IMR-90 (cell line): ENCODE measurements around the gene APMAP. TPM values are rescaled to one million over a fixed set of nuclear protein-coding genes. Genes with fewer than 3 reads are reported as not detected.
A peak's percentile ranks its signal among the peaks of the same experiment; 100 is the strongest.

ENCODE experiments used
- ATAC-seq: fragments of 200-7000 bp; cut with Tn5 transposase; 2 replicates; pipeline ENCODE4 v1.9.1; 2020; ENCODE audit warnings: low read depth, mild to moderate bottlenecking, moderate library complexity
- BruUV-seq: library from RNA; stranded (reverse); fragments of 400-500 nt; replicated peaks from 2 replicates; lab custom pipeline; 2021; lab: Mats Ljungman, UMichigan
- CTCF ChIA-PET: fragments of 300-600 bp; formaldehyde crosslinking; extraction: SDS; loops from one replicate; lab custom pipeline; 2021; ENCODE audit warnings: antibody characterized with exemption; lab: Yijun Ruan, JAX
- POLR2A ChIA-PET: fragments of 300-600 bp; sonication (Branson Sonifier 250); formaldehyde crosslinking; loops from one replicate; lab custom pipeline; 2022; ENCODE audit warnings: antibody characterized with exemption; ENCODE audit not compliant: unreplicated experiment; lab: Charles Lee
- DNase-seq: peaks from one replicate; pipeline ENCODE4 v3.0.0; 2013
- H2AFZ ChIP-seq: replicated peaks from 2 replicates; pipeline ENCODE3; 2013; ENCODE audit warnings: low read length, mild to moderate bottlenecking; ENCODE audit not compliant: poor library complexity
- H2AK5ac ChIP-seq: 2 replicates; pipeline ENCODE4 v1.6.1; 2013; ENCODE audit warnings: low read depth, low read length, inconsistent platforms
- H2AK9ac ChIP-seq: replicated peaks from 2 replicates; pipeline ENCODE3; 2013; ENCODE audit warnings: mild to moderate bottlenecking, low read depth, low read length, moderate library complexity; ENCODE audit not compliant: poor library complexity
- H2BK120ac ChIP-seq: 2 replicates; pipeline ENCODE4 v1.6.1; 2013; ENCODE audit warnings: low read depth, low read length, inconsistent platforms
- H2BK15ac ChIP-seq: 3 replicates; pipeline ENCODE4 v1.6.1; 2013; ENCODE audit warnings: low read depth, low read length, inconsistent platforms
- H2BK20ac ChIP-seq: 2 replicates; pipeline ENCODE4 v1.6.1; 2013; ENCODE audit warnings: low read depth, mild to moderate bottlenecking, inconsistent platforms, low read length, moderate library complexity
- H2BK5ac ChIP-seq: 2 replicates; pipeline ENCODE4 v1.6.1; 2013; ENCODE audit warnings: mild to moderate bottlenecking, low read depth, low read length, inconsistent platforms; ENCODE audit not compliant: poor library complexity, severe bottlenecking
- H3K14ac ChIP-seq: replicated peaks from 2 replicates; pipeline ENCODE4 v1.6.1; 2013; ENCODE audit warnings: low read depth, low read length, inconsistent platforms
- H3K18ac ChIP-seq: 2 replicates; pipeline ENCODE4 v1.6.1; 2013; ENCODE audit warnings: low read depth, low read length, control low read depth
- H3K23ac ChIP-seq: 2 replicates; pipeline ENCODE4 v1.6.1; 2013; ENCODE audit warnings: low read depth, low read length, inconsistent platforms
- H3K27ac ChIP-seq: 2 replicates; pipeline ENCODE4 v1.5.1; 2013; ENCODE audit warnings: mild to moderate bottlenecking, control low read depth, low read length; ENCODE audit not compliant: insufficient read depth
- H3K27me3 ChIP-seq: 2 replicates; pipeline ENCODE4 v1.6.1; 2013; ENCODE audit warnings: low read length; ENCODE audit not compliant: control insufficient read depth, insufficient read depth
- H3K36me3 ChIP-seq: 2 replicates; pipeline ENCODE4 v1.6.1; 2013; ENCODE audit warnings: low read length, mixed read lengths; ENCODE audit not compliant: control insufficient read depth, insufficient read depth
- H3K4ac ChIP-seq: 2 replicates; pipeline ENCODE4 v1.6.1; 2013; ENCODE audit warnings: low read depth, low read length, inconsistent platforms
- H3K4me1 ChIP-seq: 2 replicates; pipeline ENCODE4 v1.6.1; 2013; ENCODE audit warnings: low read length, mixed read lengths; ENCODE audit not compliant: control insufficient read depth, insufficient read depth
- H3K4me2 ChIP-seq: 2 replicates; pipeline ENCODE4 v1.6.1; 2013; ENCODE audit warnings: low read depth, mild to moderate bottlenecking, control low read depth, low read length, moderate library complexity
- H3K4me3 ChIP-seq: 2 replicates; pipeline ENCODE4 v1.5.1; 2013; ENCODE audit warnings: low read depth, mild to moderate bottlenecking, control low read depth, low read length, moderate library complexity; ENCODE audit not compliant: insufficient read depth
- H3K56ac ChIP-seq: 2 replicates; pipeline ENCODE4 v1.6.1; 2013; ENCODE audit warnings: low read length, inconsistent platforms; ENCODE audit not compliant: insufficient read depth; ENCODE audit errors: extremely low read depth
- H3K79me1 ChIP-seq, 2 experiments: 2 replicates each; pipeline ENCODE4 v1.6.1; 2013; ENCODE audit warnings: low read length in 2 of 2, inconsistent platforms in 1 of 2, low read depth in 1 of 2
- H3K9ac ChIP-seq: 2 replicates; pipeline ENCODE4 v1.6.1; 2013; ENCODE audit warnings: low read depth, low read length, control low read depth
- H3K9me1 ChIP-seq: 2 replicates; pipeline ENCODE4 v1.6.1; 2013; ENCODE audit warnings: low read length, inconsistent platforms; ENCODE audit not compliant: insufficient read depth
- H3K9me3 ChIP-seq: 2 replicates; pipeline ENCODE4 v1.6.1; 2013; ENCODE audit warnings: low read length; ENCODE audit not compliant: control insufficient read depth, insufficient read depth
- H4K20me1 ChIP-seq: 2 replicates; pipeline ENCODE4 v1.6.1; 2013; ENCODE audit warnings: low read length, inconsistent platforms; ENCODE audit not compliant: insufficient read depth
- H4K5ac ChIP-seq: 2 replicates; pipeline ENCODE4 v1.6.1; 2013; ENCODE audit warnings: mild to moderate bottlenecking, low read depth, low read length, control low read depth
- H4K8ac ChIP-seq, 2 experiments: 2 replicates each; pipeline ENCODE4 v1.6.1; 2013; ENCODE audit warnings: low read depth in 2 of 2, low read length in 2 of 2, control low read depth in 1 of 2, inconsistent platforms in 1 of 2
- H4K91ac ChIP-seq: 2 replicates; pipeline ENCODE4 v1.6.1; 2013; ENCODE audit warnings: low read depth, low read length, inconsistent platforms; ENCODE audit not compliant: insufficient read depth
- CEBPB ChIP-seq: IDR thresholded peaks from 2 replicates; pipeline ENCODE4 v1.6.1; 2012; ENCODE audit warnings: low read depth, low read length, improper control_type of control experiment
- CHD1 ChIP-seq: IDR thresholded peaks from 2 replicates; pipeline ENCODE4 v1.6.1; 2012; ENCODE audit warnings: low read depth, low read length, improper control_type of control experiment
- FOS ChIP-seq: fragments of 150-350 bp; IDR thresholded peaks from 2 replicates; pipeline ENCODE4 v1.6.1; 2016; ENCODE audit warnings: low read depth, low read length
- MAFK ChIP-seq: IDR thresholded peaks from 2 replicates; pipeline ENCODE4 v1.6.1; 2012; ENCODE audit warnings: low read depth, low read length, improper control_type of control experiment
- MAZ ChIP-seq: IDR thresholded peaks from 2 replicates; pipeline ENCODE4 v1.6.1; 2012; ENCODE audit warnings: low read depth, mild to moderate bottlenecking, low read length, improper control_type of control experiment, moderate library complexity, borderline replicate concordance
- MXI1 ChIP-seq: IDR thresholded peaks from 2 replicates; pipeline ENCODE4 v1.6.1; 2012; ENCODE audit warnings: low read depth, mild to moderate bottlenecking, low read length, moderate library complexity, borderline replicate concordance
- POLR2A ChIP-seq: IDR thresholded peaks from 2 replicates; pipeline ENCODE4 v1.6.1; 2012; ENCODE audit warnings: mild to moderate bottlenecking, low read depth, low read length
- RAD21 ChIP-seq: IDR thresholded peaks from 2 replicates; pipeline ENCODE4 v1.6.1; 2012; ENCODE audit warnings: low read length, improper control_type of control experiment
- RFX5 ChIP-seq: IDR thresholded peaks from 2 replicates; pipeline ENCODE4 v1.8.0; 2012; ENCODE audit warnings: low read depth, mild to moderate bottlenecking, low read length, moderate library complexity
- SMC3 ChIP-seq: fragments of 150-350 bp; IDR thresholded peaks from 2 replicates; pipeline ENCODE4 v1.6.1; 2016; ENCODE audit warnings: low read depth, mild to moderate bottlenecking, antibody characterized with exemption, low read length, moderate library complexity
- WGBS, 2 experiments: methylation state at CpG; one replicate each; pipeline versions ENCODE4 v1.1.5 to v1.1.7; 2013; ENCODE audit warnings: missing lambda C conversion rate in 2 of 2; ENCODE audit not compliant: insufficient read length in 1 of 2; ENCODE audit errors: extremely low coverage in 2 of 2; 5-methylcytosine and 5-hydroxymethylcytosine counted together
- dilution Hi-C: fragments of 300-500 bp; cut with HindIII; formaldehyde crosslinking; loops from one replicate; pipeline ENCODE4 v1.14.3; 2018; ENCODE audit warnings: low sequenced_read_pairs; ENCODE audit not compliant: unreplicated experiment
- in situ Hi-C: fragments of 300-500 bp; cut with MboI; formaldehyde crosslinking; loops from 3 replicates; pipeline ENCODE4 v1.14.3; 2019; ENCODE audit warnings: low sequenced_read_pairs, inconsistent platforms, mixed read lengths
- intact Hi-C: fragments of 100-400 bp; cut with micrococcal nuclease; formaldehyde crosslinking; loops from 2 replicates; pipeline ENCODE4 v1.10.0; 2022
- polyA plus RNA-seq, 3 experiments: library from polyadenylated mRNA; depleted of rRNA; stranded (reverse); fragments of >200 nt; gene quantifications; 2 replicates each; pipeline ENCODE4 v1.2.3, GENCODE V29; 2012; ENCODE audit warnings: low replicate concordance in 1 of 3
- total RNA-seq: library from RNA; depleted of rRNA; stranded (reverse); fragments of >200 nt; gene quantifications from 2 replicates; pipeline ENCODE4 v1.2.3, GENCODE V29; 2012
- TF ChIP-seq, protein P1 (sequence below): conservative IDR thresholded peaks from 2 replicates; pipeline ENCODE4 v1.5.1; 2012; ENCODE audit warnings: mild to moderate bottlenecking, low read depth, low read length, improper control_type of control experiment
- TF ChIP-seq, protein P2 (sequence below): fragments of 150-350 bp; IDR thresholded peaks from 2 replicates; pipeline ENCODE4 v1.6.1; 2016; ENCODE audit warnings: low read depth, mild to moderate bottlenecking, low read length, moderate library complexity, borderline replicate concordance
- TF ChIP-seq, protein P3 (sequence below): fragments of 150-350 bp; IDR thresholded peaks from 2 replicates; pipeline ENCODE4 v1.6.1; 2017; ENCODE audit warnings: mild to moderate bottlenecking, antibody characterized with exemption, low read length, low read depth

APMAP gene
- total and polyA plus RNA-seq, 2 of the 4 experiments (the other 2 are of a cell fraction) = 67.2 to 88.8 TPM

- no peak overlapping the region for H3K23ac ChIP-seq
- peak overlapping the region; percentile 49 for H3K9ac ChIP-seq
- in situ Hi-C loops (loop anchor here (5.0 to 25.0 kb wide), 6 partner anchors 204 to 869 kb away; partner anchors contain the start of genes ENTPD6, NINL and ZNF337), intact Hi-C loops (loop anchor here (1.0 to 2.0 kb wide), 3 partner anchors 186 to 303 kb away; partner anchors contain the start of gene PYGB), dilution Hi-C loops (no loop called here)
- H3K4ac ChIP-seq = no peak overlapping the region
- H4K91ac ChIP-seq = no peak overlapping the region
- H2BK20ac ChIP-seq = no peak overlapping the region
- no peaks in the 10 kb centered on the region for H3K4me1 ChIP-seq
- H3K56ac ChIP-seq = peak overlapping the region; percentile 89; the same call in 1 of the 2 replicates
- DNase-seq (peak; percentile 57), ATAC-seq (no peak)
- ChIA-PET POLR2A (no interaction called here), CTCF (interaction anchor here (0.5 to 3.8 kb wide), 7 partner anchors 10 to 515 kb away, joined by 3 to 28 read pairs (median 4); no protein-coding TSS in a partner anchor)
- H3K4me3 ChIP-seq = no peak overlapping the region
- H3K36me3 ChIP-seq = no peaks in the 10 kb centered on the region
- H3K4me2 ChIP-seq = no peak overlapping the region
- H3K27me3 ChIP-seq = peaks cover 20% of the 10 kb centered on the region
- no CpG with 5 or more reads among the region's 9 CpGs for WGBS, 2 experiments
- no peak overlapping the region for H2BK120ac ChIP-seq
- H2AK9ac ChIP-seq = no peak overlapping the region
- H3K18ac ChIP-seq = no peak overlapping the region
- no peak overlapping the region for H3K27ac ChIP-seq
- H3K79me1 ChIP-seq = peaks cover 17 to 31% of the 10 kb centered on the region in 2 experiments; a peak in 3 of 4 replicates
- H4K5ac ChIP-seq = peak overlapping the region; percentile 56; the same call in 1 of the 2 replicates
- no TSS peak for BruUV-seq
- peaks cover 6% of the 10 kb centered on the region; the same call in 1 of the 2 replicates for H3K9me1 ChIP-seq
- no peak overlapping the region for H2BK15ac ChIP-seq
- H4K8ac ChIP-seq = peak overlapping the region; percentile 39 to 87
- H2BK5ac ChIP-seq = no peak overlapping the region
- no peaks in the 10 kb centered on the region for H4K20me1 ChIP-seq
- H3K14ac ChIP-seq = no peak overlapping the region
- H2AFZ ChIP-seq = peak overlapping the region; percentile 28
- H3K9me3 ChIP-seq = no peaks in the 10 kb centered on the region
- no peak overlapping the region for H2AK5ac ChIP-seq
- TF ChIP-seq, protein P1, sequence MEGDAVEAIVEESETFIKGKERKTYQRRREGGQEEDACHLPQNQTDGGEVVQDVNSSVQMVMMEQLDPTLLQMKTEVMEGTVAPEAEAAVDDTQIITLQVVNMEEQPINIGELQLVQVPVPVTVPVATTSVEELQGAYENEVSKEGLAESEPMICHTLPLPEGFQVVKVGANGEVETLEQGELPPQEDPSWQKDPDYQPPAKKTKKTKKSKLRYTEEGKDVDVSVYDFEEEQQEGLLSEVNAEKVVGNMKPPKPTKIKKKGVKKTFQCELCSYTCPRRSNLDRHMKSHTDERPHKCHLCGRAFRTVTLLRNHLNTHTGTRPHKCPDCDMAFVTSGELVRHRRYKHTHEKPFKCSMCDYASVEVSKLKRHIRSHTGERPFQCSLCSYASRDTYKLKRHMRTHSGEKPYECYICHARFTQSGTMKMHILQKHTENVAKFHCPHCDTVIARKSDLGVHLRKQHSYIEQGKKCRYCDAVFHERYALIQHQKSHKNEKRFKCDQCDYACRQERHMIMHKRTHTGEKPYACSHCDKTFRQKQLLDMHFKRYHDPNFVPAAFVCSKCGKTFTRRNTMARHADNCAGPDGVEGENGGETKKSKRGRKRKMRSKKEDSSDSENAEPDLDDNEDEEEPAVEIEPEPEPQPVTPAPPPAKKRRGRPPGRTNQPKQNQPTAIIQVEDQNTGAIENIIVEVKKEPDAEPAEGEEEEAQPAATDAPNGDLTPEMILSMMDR = peak; percentile 53
- no peak for TF ChIP-seq CHD1
- no peak for TF ChIP-seq MAZ
- TF ChIP-seq FOS = no peak
- TF ChIP-seq POLR2A = no peak
- no peak for TF ChIP-seq MXI1
- TF ChIP-seq CEBPB = no peak
- TF ChIP-seq, protein P2, sequence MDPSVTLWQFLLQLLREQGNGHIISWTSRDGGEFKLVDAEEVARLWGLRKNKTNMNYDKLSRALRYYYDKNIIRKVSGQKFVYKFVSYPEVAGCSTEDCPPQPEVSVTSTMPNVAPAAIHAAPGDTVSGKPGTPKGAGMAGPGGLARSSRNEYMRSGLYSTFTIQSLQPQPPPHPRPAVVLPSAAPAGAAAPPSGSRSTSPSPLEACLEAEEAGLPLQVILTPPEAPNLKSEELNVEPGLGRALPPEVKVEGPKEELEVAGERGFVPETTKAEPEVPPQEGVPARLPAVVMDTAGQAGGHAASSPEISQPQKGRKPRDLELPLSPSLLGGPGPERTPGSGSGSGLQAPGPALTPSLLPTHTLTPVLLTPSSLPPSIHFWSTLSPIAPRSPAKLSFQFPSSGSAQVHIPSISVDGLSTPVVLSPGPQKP = no peak
- TF ChIP-seq MAFK = no peak
- TF ChIP-seq RAD21 = peak; percentile 56
- TF ChIP-seq SMC3 = 0 out of 2 replicates have a peak, but pooled peaks have one; percentile 13
- no peak for TF ChIP-seq RFX5
- TF ChIP-seq, protein P3, sequence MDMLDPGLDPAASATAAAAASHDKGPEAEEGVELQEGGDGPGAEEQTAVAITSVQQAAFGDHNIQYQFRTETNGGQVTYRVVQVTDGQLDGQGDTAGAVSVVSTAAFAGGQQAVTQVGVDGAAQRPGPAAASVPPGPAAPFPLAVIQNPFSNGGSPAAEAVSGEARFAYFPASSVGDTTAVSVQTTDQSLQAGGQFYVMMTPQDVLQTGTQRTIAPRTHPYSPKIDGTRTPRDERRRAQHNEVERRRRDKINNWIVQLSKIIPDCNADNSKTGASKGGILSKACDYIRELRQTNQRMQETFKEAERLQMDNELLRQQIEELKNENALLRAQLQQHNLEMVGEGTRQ = no peak
These were observed 1.0 kb upstream of the APMAP start for GRCh38 chr20:24993337-24994185.
